Stimulated activated CD4-positive, alpha-beta T cell treated with anti-CD3 and anti-CD28 coated beads, Interleukin-2, amount 100 ng/mL, for 48 hours (primary cell): ENCODE results near the gene RPRD2.

ENCODE experiments used
- DNase-seq, 2 donors: peaks; one replicate each; pipeline ENCODE4 v3.0.0-alpha.2; 2020

The RPRD2 gene

GRCh38 chr1:150473659-150474058 is 109.7 kb downstream of the RPRD2 start:
- no peak for DNase-seq

- DNase-seq: no peak
These were observed 110.9 kb downstream of the RPRD2 start for GRCh38 chr1:150474869-150475268.

GRCh38 chr1:150476754-150477153 is 112.8 kb downstream of the RPRD2 start:
- DNase-seq: no peak

GRCh38 chr1:150477320-150477719 is 113.4 kb downstream of the RPRD2 start:
- DNase-seq: no peak

GRCh38 chr1:150477733-150478132 is 113.8 kb downstream of the RPRD2 start:
- no peak for DNase-seq

- DNase-seq: no peak
These were observed 115.4 kb downstream of the RPRD2 start for GRCh38 chr1:150479370-150479769.

GRCh38 chr1:150479927-150480352 is 116.0 kb downstream of the RPRD2 start:
- no peak for DNase-seq

GRCh38 chr1:150484431-150484830 is 120.5 kb downstream of the RPRD2 start:
- no peak for DNase-seq

GRCh38 chr1:150484861-150485260 is 120.9 kb downstream of the RPRD2 start:
- no peak for DNase-seq

GRCh38 chr1:150486966-150487762 is 123.2 kb downstream of the RPRD2 start, which contains the start of gene TARS2:
Gene TARS2, plus strand, starts transcription at chr1:150487419. Its CDS starts 32 bp downstream, at chr1:150487451.
- peak; percentile 94 to 95 for DNase-seq

GRCh38 chr1:150487763-150488115 is 123.8 kb downstream of the RPRD2 start:
- DNase-seq: no peak

- DNase-seq: no peak
These were observed 129.2 kb downstream of the RPRD2 start for GRCh38 chr1:150493175-150493574.

- no peak for DNase-seq
These were observed 134.4 kb downstream of the RPRD2 start for GRCh38 chr1:150498342-150498741.

- DNase-seq: no peak
These were observed 141.5 kb downstream of the RPRD2 start for GRCh38 chr1:150505431-150505830.

- no peak for DNase-seq
These were observed 144.2 kb downstream of the RPRD2 start, which contains the start of gene ECM1 for GRCh38 chr1:150507912-150508864. Gene ECM1, plus strand, starts transcription at chr1:150508109. Its CDS starts 101 bp downstream, at chr1:150508210.

GRCh38 chr1:150508982-150509381 is 145.0 kb downstream of the RPRD2 start:
- no peak for DNase-seq

GRCh38 chr1:150511551-150511950 is 147.6 kb downstream of the RPRD2 start:
- no peak for DNase-seq

GRCh38 chr1:150511985-150512660 is 148.2 kb downstream of the RPRD2 start:
- DNase-seq: no peak

GRCh38 chr1:150512846-150513245 is 148.9 kb downstream of the RPRD2 start:
- no peak for DNase-seq

GRCh38 chr1:150513351-150513791 is 149.4 kb downstream of the RPRD2 start:
- DNase-seq: no peak

GRCh38 chr1:150514260-150514659 is 150.3 kb downstream of the RPRD2 start:
- DNase-seq: no peak

- DNase-seq: no peak
These were observed 151.0 kb downstream of the RPRD2 start for GRCh38 chr1:150514913-150515327.
